H1 (cell line): ENCODE results near the gene NPBWR2. TPM values are rescaled to one million over a fixed set of nuclear protein-coding genes. Genes with fewer than 3 reads are reported as not detected.

Experiments
- CTCF ChIA-PET: fragments of 300-600 bp; sonication (Branson Sonifier 250); formaldehyde crosslinking; loops from one replicate; lab custom pipeline; 2021; ENCODE audit not compliant: partially characterized antibody; lab: Charles Lee
- POLR2A ChIA-PET: fragments of 300-600 bp; sonication (Branson Sonifier 250); formaldehyde crosslinking; loops from one replicate; lab custom pipeline; 2021; ENCODE audit warnings: inconsistent platforms; ENCODE audit not compliant: partially characterized antibody; lab: Charles Lee
- DNase-seq, 2 experiments: peaks; one replicate each; pipeline versions ENCODE4 v3.0.0 to v3.0.0-alpha.2; 2010 to 2022; ENCODE audit warnings: low spot score in 2 of 2, low read depth in 1 of 2, mixed read lengths in 1 of 2
- FAIRE-seq: peaks from 2 replicates; lab custom pipeline; 2011; peaks lifted over from hg19 to GRCh38; lab: Jason Lieb, UNC
- H2AFZ ChIP-seq: 2 replicates; pipeline ENCODE4 v1.8.1; 2012; ENCODE audit warnings: low read length, inconsistent platforms
- H2AK5ac ChIP-seq: 2 replicates; pipeline ENCODE4 v1.6.1; 2013; ENCODE audit warnings: low read depth, low read length
- H2BK120ac ChIP-seq: replicated peaks from 2 replicates; pipeline ENCODE3; 2013; ENCODE audit warnings: low read depth, low read length, inconsistent platforms
- H2BK12ac ChIP-seq: 2 replicates; pipeline ENCODE4 v1.6.1; 2013; ENCODE audit warnings: low read depth, low read length
- H2BK15ac ChIP-seq: 2 replicates; pipeline ENCODE4 v1.6.1; 2013; ENCODE audit warnings: low read length
- H2BK20ac ChIP-seq: 2 replicates; pipeline ENCODE4 v1.6.1; 2013; ENCODE audit warnings: low read length
- H2BK5ac ChIP-seq: 2 replicates; pipeline ENCODE4 v1.6.1; 2013; ENCODE audit warnings: low read depth, low read length
- H3K14ac ChIP-seq: 2 replicates; pipeline ENCODE4 v1.6.1; 2013; ENCODE audit warnings: inconsistent platforms; ENCODE audit not compliant: insufficient read length
- H3K18ac ChIP-seq: 2 replicates; pipeline ENCODE4 v1.6.1; 2013; ENCODE audit warnings: low read length; ENCODE audit errors: extremely low read depth
- H3K23ac ChIP-seq: 2 replicates; pipeline ENCODE4 v1.6.1; 2013; ENCODE audit warnings: inconsistent platforms; ENCODE audit not compliant: insufficient read length
- H3K23me2 ChIP-seq: 2 replicates; pipeline ENCODE4 v1.6.1; 2013; ENCODE audit warnings: low read depth, low read length
- H3K27ac ChIP-seq: 2 replicates; pipeline ENCODE4 v1.6.1; 2011; ENCODE audit warnings: low read depth, low read length, inconsistent platforms
- H3K27me3 ChIP-seq, 4 experiments: replicated peaks in 1 of 4; 1 replicate in 1 of 4; 2 replicates in 3 of 4; pipeline versions ENCODE4 v1.6.1 to v1.8.1; 2011 to 2013; ENCODE audit warnings: low read length in 3 of 4, mild to moderate bottlenecking in 3 of 4, inconsistent platforms in 2 of 4, mixed read lengths in 2 of 4, moderate library complexity in 1 of 4; ENCODE audit not compliant: control insufficient read depth in 3 of 4, insufficient read depth in 3 of 4; ENCODE audit errors: extremely low read depth in 1 of 4
- H3K36me3 ChIP-seq, 4 experiments: 2 replicates each; pipeline versions ENCODE4 v1.6.1 to v1.8.1; 2011 to 2013; ENCODE audit warnings: mild to moderate bottlenecking in 4 of 4, low read length in 3 of 4, moderate library complexity in 2 of 4, control low read depth in 1 of 4, inconsistent platforms in 1 of 4; ENCODE audit not compliant: insufficient read depth in 4 of 4, control insufficient read depth in 2 of 4
- H3K4ac ChIP-seq: replicated peaks from 2 replicates; pipeline ENCODE3; 2013; ENCODE audit warnings: low read length, low read depth, mixed read lengths, inconsistent platforms; ENCODE audit not compliant: insufficient read length
- H3K4me1 ChIP-seq, 4 experiments: replicated peaks in 1 of 4; 1 replicate in 1 of 4; 2 replicates in 3 of 4; pipeline versions ENCODE4 v1.6.1 to v1.8.1; 2011 to 2013; ENCODE audit warnings: low read length in 3 of 4, inconsistent platforms in 2 of 4, mixed read lengths in 1 of 4; ENCODE audit not compliant: insufficient read depth in 4 of 4, control insufficient read depth in 3 of 4
- H3K4me2 ChIP-seq, 2 experiments: 2 replicates each; pipeline versions ENCODE4 v1.6.1 to v1.8.1; 2011 to 2013; ENCODE audit warnings: low read depth in 2 of 2, low read length in 2 of 2, control low read depth in 1 of 2, inconsistent platforms in 1 of 2, mild to moderate bottlenecking in 1 of 2; ENCODE audit not compliant: insufficient read depth in 1 of 2
- H3K4me3 ChIP-seq, 4 experiments: fragments of 200-600, 300-600 bp in 1 of 4; sonication (generic), shearing (Covaris generic), sonication (Bioruptor Twin) in 1 of 4; 2 replicates each; pipeline versions ENCODE4 v1.5.1 to v1.8.1; 2011 to 2016; ENCODE audit warnings: low read length in 4 of 4, low read depth in 3 of 4, control low read depth in 2 of 4, inconsistent platforms in 2 of 4, mild to moderate bottlenecking in 2 of 4, mixed read lengths in 1 of 4, moderate library complexity in 1 of 4; ENCODE audit not compliant: insufficient read depth in 2 of 4; ENCODE audit errors: extremely low read depth in 1 of 4
- H3K56ac ChIP-seq: replicated peaks from 2 replicates; pipeline ENCODE3; 2013; ENCODE audit warnings: low read depth, mild to moderate bottlenecking, mixed read lengths, low read length, inconsistent platforms; ENCODE audit not compliant: insufficient read length
- H3K79me1 ChIP-seq: 2 replicates; pipeline ENCODE4 v1.6.1; 2013; ENCODE audit warnings: low read depth, low read length, control low read depth
- H3K79me2 ChIP-seq, 2 experiments: 2 replicates each; pipeline versions ENCODE4 v1.6.1 to v1.8.1; 2012 to 2013; ENCODE audit warnings: low read length in 2 of 2, mild to moderate bottlenecking in 2 of 2, inconsistent platforms in 1 of 2; ENCODE audit not compliant: insufficient read depth in 2 of 2, control insufficient read depth in 1 of 2
- H3K9ac ChIP-seq, 4 experiments: replicated peaks in 1 of 4; 1 replicate in 1 of 4; 2 replicates in 3 of 4; pipeline versions ENCODE4 v1.6.1 to v1.8.1; 2011 to 2013; ENCODE audit warnings: low read depth in 3 of 4, low read length in 3 of 4, control low read depth in 2 of 4, mild to moderate bottlenecking in 2 of 4, moderate library complexity in 2 of 4, inconsistent platforms in 1 of 4; ENCODE audit errors: extremely low read depth in 1 of 4
- H3K9me3 ChIP-seq, 2 experiments: 2 replicates each; pipeline versions ENCODE4 v1.6.1 to v1.8.1; 2012 to 2013; ENCODE audit warnings: mild to moderate bottlenecking in 2 of 2, moderate library complexity in 2 of 2, control low read depth in 1 of 2, inconsistent platforms in 1 of 2, low read depth in 1 of 2, low read length in 1 of 2, mixed read lengths in 1 of 2; ENCODE audit not compliant: insufficient read depth in 2 of 2
- H4K20me1 ChIP-seq, 2 experiments: replicated peaks in 1 of 2; 2 replicates each; pipeline versions ENCODE3 to v1.8.1; 2011 to 2013; ENCODE audit warnings: inconsistent platforms in 2 of 2, low read length in 2 of 2, mild to moderate bottlenecking in 1 of 2; ENCODE audit not compliant: insufficient read depth in 2 of 2, control insufficient read depth in 1 of 2
- H4K5ac ChIP-seq: 2 replicates; pipeline ENCODE4 v1.6.1; 2013; ENCODE audit warnings: low read length, low read depth, mixed read lengths, inconsistent platforms; ENCODE audit not compliant: insufficient read length
- H4K8ac ChIP-seq: 2 replicates; pipeline ENCODE4 v1.8.0; 2013; ENCODE audit warnings: mild to moderate bottlenecking, moderate library complexity, low read length, inconsistent platforms; ENCODE audit not compliant: insufficient read depth; ENCODE audit errors: extremely low read depth
- H4K91ac ChIP-seq: replicated peaks from 2 replicates; pipeline ENCODE3; 2013; ENCODE audit warnings: low read length, mixed read lengths, inconsistent platforms; ENCODE audit not compliant: insufficient read length
- CEBPB ChIP-seq: IDR thresholded peaks from 2 replicates; pipeline ENCODE4 v1.6.1; 2012; ENCODE audit warnings: low read depth, low read length
- CHD2 ChIP-seq: IDR thresholded peaks from 2 replicates; pipeline ENCODE4 v1.6.1; 2012; ENCODE audit warnings: low read length, improper control_type of control experiment
- CREB1 ChIP-seq: IDR thresholded peaks from 2 replicates; pipeline ENCODE4 v1.6.1; 2012; ENCODE audit warnings: inconsistent platforms
- EGR1 ChIP-seq: IDR thresholded peaks from 2 replicates; pipeline ENCODE4 v1.6.1; 2011; ENCODE audit warnings: low read depth, low read length, borderline replicate concordance
- HDAC2 ChIP-seq, 2 experiments: fragments of 300-600 bp in 1 of 2; sonication (generic) in 1 of 2; IDR thresholded peaks; 2 replicates each; pipeline ENCODE4 v1.6.1; 2011 to 2012; ENCODE audit warnings: low read depth in 2 of 2, low read length in 2 of 2, mild to moderate bottlenecking in 2 of 2, moderate library complexity in 2 of 2, borderline replicate concordance in 1 of 2, inconsistent platforms in 1 of 2
- HDAC6 ChIP-seq: IDR thresholded peaks from one replicate; pipeline ENCODE4 v1.7.1; 2012; ENCODE audit warnings: low read depth, mild to moderate bottlenecking, inconsistent platforms, low read length, moderate library complexity
- KDM5A ChIP-seq: fragments of 200-600 bp; IDR thresholded peaks from 2 replicates; pipeline ENCODE4 v1.7.1; 2012; ENCODE audit warnings: mild to moderate bottlenecking, low read length, inconsistent platforms, mixed read lengths
- MAFK ChIP-seq: IDR thresholded peaks from 2 replicates; pipeline ENCODE4 v1.6.1; 2012; ENCODE audit warnings: low read depth, mild to moderate bottlenecking, improper control_type of control experiment, low read length
- NRF1 ChIP-seq: IDR thresholded peaks from 2 replicates; pipeline ENCODE4 v1.6.1; 2011; ENCODE audit warnings: mild to moderate bottlenecking, low read depth, low read length, improper control_type of control experiment
- POU5F1 ChIP-seq: IDR thresholded peaks from 2 replicates; pipeline ENCODE4 v1.6.1; 2011; ENCODE audit warnings: low read depth, mild to moderate bottlenecking, low read length, moderate library complexity
- RXRA ChIP-seq: IDR thresholded peaks from 2 replicates; pipeline ENCODE4 v1.6.1; 2011; ENCODE audit warnings: low read depth, mild to moderate bottlenecking, low read length, moderate library complexity; ENCODE audit not compliant: insufficient read depth
- TAF7 ChIP-seq: optimal IDR thresholded peaks from 2 replicates; pipeline ENCODE3; 2011; ENCODE audit warnings: low read depth, mild to moderate bottlenecking, inconsistent platforms, low read length, moderate library complexity, borderline replicate concordance
- WGBS, 2 experiments: shearing (Covaris generic) in 1 of 2; methylation state at CpG; one replicate each; pipeline versions ENCODE4 v1.1.6 to v1.1.7; 2013 to 2015; ENCODE audit warnings: low lambda C conversion rate in 2 of 2, mixed read lengths in 2 of 2, inconsistent platforms in 1 of 2, low coverage in 1 of 2, missing lambda C conversion rate in 1 of 2; ENCODE audit not compliant: insufficient replicate concordance in 2 of 2, insufficient coverage in 1 of 2, insufficient read length in 1 of 2; ENCODE audit errors: extremely low coverage in 1 of 2, missing lambda C conversion rate in 1 of 2; 5-methylcytosine and 5-hydroxymethylcytosine counted together
- polyA plus RNA-seq, 7 experiments: library from polyadenylated mRNA; depleted of rRNA in 3 of 7; stranded (reverse) in 5 of 7; unstranded in 2 of 7; fragments of >200 nt in 5 of 7; fragments of 200-250 nt in 2 of 7; gene quantifications; 1 replicate in 5 of 7; 2 replicates in 1 of 7; 4 replicates in 1 of 7; pipeline versions ENCODE4 v1.2.1 to v1.2.3, GENCODE V29; 2011 to 2013; ENCODE audit warnings: missing spikeins in 2 of 7, mixed read lengths in 2 of 7
- total RNA-seq: library from RNA; stranded (reverse); fragmentation: NEBNext Ultra II Directional; extraction: Animal tissue kit (Norgen Biotek cat#: 25700); gene quantifications from 2 replicates; pipeline ENCODE4 v1.2.1, GENCODE V29; 2021
- TF ChIP-seq, protein P1 (sequence below): IDR thresholded peaks from 2 replicates; pipeline ENCODE4 v1.6.1; 2012; ENCODE audit warnings: inconsistent platforms

NPBWR2 gene
- total and polyA plus RNA-seq, 2 of the 8 experiments (the other 6 are each of a cell fraction or from before 2014, with no cell fraction given), result not detected

DNA sequence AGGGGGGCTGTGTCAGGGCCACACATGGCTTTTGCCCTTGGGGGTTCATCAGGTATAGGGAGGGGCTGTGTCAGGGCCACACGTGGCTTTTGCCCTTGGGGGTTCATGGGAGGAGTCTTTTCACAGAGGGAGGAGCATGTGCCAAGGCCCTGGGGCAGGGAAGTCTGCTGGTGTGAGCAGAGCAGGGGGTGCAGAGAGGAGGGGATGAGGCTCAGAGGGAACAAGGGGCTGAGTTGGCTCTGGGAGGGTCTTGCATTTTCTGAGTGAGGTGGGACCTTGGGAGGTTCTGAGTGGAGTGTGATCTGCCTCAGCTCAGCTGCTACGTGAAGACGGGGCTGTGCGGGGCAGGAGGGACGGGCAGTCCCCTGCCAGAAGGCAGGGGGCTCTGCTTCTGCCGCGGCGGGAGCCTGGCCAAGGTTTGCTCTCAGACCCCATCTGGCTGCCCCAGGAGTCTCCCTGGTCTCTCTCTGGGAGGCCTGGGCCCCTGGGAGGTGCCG, 51.9 kb downstream of the NPBWR2 start:
- Histone ChIP-seq H3K27me3 (peaks cover 2 to 20% (median 10%) of the 10 kb centered on the region in 4 experiments), H2AFZ (no peak overlapping the region), H3K56ac (no peak overlapping the region), H3K4ac (no peak overlapping the region), H3K79me2 (no peaks in the 10 kb centered on the region), H4K8ac (no peak overlapping the region; the same call in 1 of the 2 replicates), H2BK20ac (no peak overlapping the region), H2BK12ac (no peak overlapping the region), H2BK5ac (no peak overlapping the region), H3K4me2 (no peak overlapping the region), H4K91ac (no peak overlapping the region), H4K5ac (no peak overlapping the region), H2AK5ac (no peak overlapping the region), H3K23me2 (no peaks in the 10 kb centered on the region), H3K18ac (no peak overlapping the region; the same call in 1 of the 2 replicates), H3K4me3 (no peak overlapping the region), H3K23ac (no peak overlapping the region), H3K4me1 (peaks cover 0 to 20% (median 15%) of the 10 kb centered on the region in 4 experiments; a peak in 6 of 7 replicates), H3K27ac (no peak overlapping the region), H2BK15ac (no peak overlapping the region), H3K36me3 (no peaks in the 10 kb centered on the region), H4K20me1 (no peaks in the 10 kb centered on the region), H3K9ac (no peak overlapping the region), H3K9me3 (no peaks in the 10 kb centered on the region), H3K14ac (no peak overlapping the region), H2BK120ac (no peak overlapping the region), H3K79me1 (no peaks in the 10 kb centered on the region)
- no peak for FAIRE-seq
- ChIA-PET POLR2A (interaction anchor here (1.2 kb wide), 1 partner anchor 19 kb away, joined by 4 read pairs; the partner anchor contains the start of gene C20orf204), CTCF (interaction anchor here (0.6 to 15.0 kb wide), 10 partner anchors 9 to 75 kb away, joined by 3 to 139 read pairs (median 8); partner anchors contain the start of genes LKAAEAR1, OPRL1, PRPF6 and RGS19)
- 85% methylated on average over 9 of the region's 9 CpGs; no CpG with 5 or more reads in 1 of the 2 experiments for WGBS, 2 experiments
- DNase-seq, result no peak
- TF ChIP-seq MAFK (no peak), TAF7 (no peak), POU5F1 (no peak), CREB1 (no peak), EGR1 (no peak), RXRA (no peak), HDAC2 (IDR thresholded peaks at IDR 0.05; ENCODE audit: borderline replicate concordance in 1 of 2, low read depth in 2 of 2, low read length in 2 of 2) (peak in 1 of 2 experiments; percentile 24; a peak in 1 of 4 replicates), HDAC6 (no peak), KDM5A (no peak), CHD2 (no peak), CEBPB (no peak), NRF1 (no peak)
- TF ChIP-seq, protein P1, sequence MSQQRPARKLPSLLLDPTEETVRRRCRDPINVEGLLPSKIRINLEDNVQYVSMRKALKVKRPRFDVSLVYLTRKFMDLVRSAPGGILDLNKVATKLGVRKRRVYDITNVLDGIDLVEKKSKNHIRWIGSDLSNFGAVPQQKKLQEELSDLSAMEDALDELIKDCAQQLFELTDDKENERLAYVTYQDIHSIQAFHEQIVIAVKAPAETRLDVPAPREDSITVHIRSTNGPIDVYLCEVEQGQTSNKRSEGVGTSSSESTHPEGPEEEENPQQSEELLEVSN, result no peak
